ENCODE measurements around the gene MAST4.

DNA sequence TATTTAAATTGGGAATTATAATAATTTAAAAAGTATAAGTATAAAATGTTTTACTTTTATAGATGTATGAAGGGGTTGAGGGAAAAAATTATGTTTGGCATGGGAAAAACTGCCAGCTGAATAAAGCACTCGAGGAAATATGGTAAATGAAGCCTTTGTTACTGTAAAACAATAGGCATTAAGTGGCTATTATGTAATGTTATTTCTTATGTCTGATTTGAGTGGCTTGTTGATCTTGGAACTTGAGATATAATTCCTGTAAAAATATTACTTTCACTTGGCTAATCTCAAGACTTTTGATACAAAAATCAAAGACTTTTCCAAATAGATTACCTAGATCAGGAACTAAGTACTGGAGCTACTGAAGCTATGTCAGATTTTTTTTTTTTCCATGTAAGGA lies 417.5 kb downstream of the MAST4 start:
- TF ChIP-seq, protein P1, sequence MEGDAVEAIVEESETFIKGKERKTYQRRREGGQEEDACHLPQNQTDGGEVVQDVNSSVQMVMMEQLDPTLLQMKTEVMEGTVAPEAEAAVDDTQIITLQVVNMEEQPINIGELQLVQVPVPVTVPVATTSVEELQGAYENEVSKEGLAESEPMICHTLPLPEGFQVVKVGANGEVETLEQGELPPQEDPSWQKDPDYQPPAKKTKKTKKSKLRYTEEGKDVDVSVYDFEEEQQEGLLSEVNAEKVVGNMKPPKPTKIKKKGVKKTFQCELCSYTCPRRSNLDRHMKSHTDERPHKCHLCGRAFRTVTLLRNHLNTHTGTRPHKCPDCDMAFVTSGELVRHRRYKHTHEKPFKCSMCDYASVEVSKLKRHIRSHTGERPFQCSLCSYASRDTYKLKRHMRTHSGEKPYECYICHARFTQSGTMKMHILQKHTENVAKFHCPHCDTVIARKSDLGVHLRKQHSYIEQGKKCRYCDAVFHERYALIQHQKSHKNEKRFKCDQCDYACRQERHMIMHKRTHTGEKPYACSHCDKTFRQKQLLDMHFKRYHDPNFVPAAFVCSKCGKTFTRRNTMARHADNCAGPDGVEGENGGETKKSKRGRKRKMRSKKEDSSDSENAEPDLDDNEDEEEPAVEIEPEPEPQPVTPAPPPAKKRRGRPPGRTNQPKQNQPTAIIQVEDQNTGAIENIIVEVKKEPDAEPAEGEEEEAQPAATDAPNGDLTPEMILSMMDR (IDR thresholded peaks at IDR 0.05; ENCODE audit: low read depth, low read length): no peak
- TF ChIP-seq EZH2phosphoT487 (IDR thresholded peaks at IDR 0.05; ENCODE audit: low read depth): no peak

Measured in OCI-LY3 (cell line).